Panc1 (cell line): ENCODE measurements around the gene ABTB2. TPM values are rescaled to one million over a fixed set of nuclear protein-coding genes. Genes with fewer than 3 reads are reported as not detected.

Source experiments
- ATAC-seq: fragments of 200-7000 bp; cut with Tn5 transposase; 2 replicates; pipeline ENCODE4 v1.9.1; 2020; ENCODE audit warnings: mild to moderate bottlenecking, moderate library complexity
- BruUV-seq: library from RNA; stranded (reverse); fragments of 400-500 nt; replicated peaks from 2 replicates; lab custom pipeline; 2021; lab: Mats Ljungman, UMichigan
- CTCF ChIA-PET: fragments of 300-600 bp; sonication (Branson Sonifier 250); formaldehyde crosslinking; loops from one replicate; lab custom pipeline; 2022; ENCODE audit warnings: antibody characterized with exemption; lab: Charles Lee
- POLR2A ChIA-PET: fragments of 300-600 bp; sonication (Branson Sonifier 250); formaldehyde crosslinking; loops from one replicate; lab custom pipeline; 2022; ENCODE audit warnings: antibody characterized with exemption; lab: Charles Lee
- DNase-seq: peaks from one replicate; pipeline ENCODE4 v3.0.0-alpha.2; 2010; ENCODE audit warnings: low read depth, low spot score
- H3K27ac ChIP-seq: 2 replicates; pipeline ENCODE4 v1.5.1; 2011; ENCODE audit warnings: mild to moderate bottlenecking, low read length, inconsistent platforms
- H3K27me3 ChIP-seq: fragments of 200-500 bp; sonication (Bioruptor generic); 2 replicates; pipeline ENCODE4 v1.6.0; 2014; ENCODE audit warnings: low read length, inconsistent platforms; ENCODE audit not compliant: control insufficient read depth, insufficient read depth
- H3K36me3 ChIP-seq: fragments of 200-500 bp; sonication (Bioruptor generic); 2 replicates; pipeline ENCODE4 v1.5.1; 2014; ENCODE audit warnings: inconsistent platforms, mild to moderate bottlenecking, low read length, moderate library complexity; ENCODE audit not compliant: control insufficient read depth, insufficient read depth
- H3K4me1 ChIP-seq: 2 replicates; pipeline ENCODE4 v1.5.1; 2011; ENCODE audit warnings: inconsistent platforms, mild to moderate bottlenecking, low read length, moderate library complexity; ENCODE audit not compliant: control insufficient read depth, insufficient read depth
- H3K4me3 ChIP-seq, 2 experiments: 2 replicates each; pipeline ENCODE4 v1.5.1; 2011 to 2012; ENCODE audit warnings: low read depth in 2 of 2, low read length in 2 of 2, mild to moderate bottlenecking in 2 of 2, inconsistent platforms in 1 of 2, moderate library complexity in 1 of 2
- H3K9me3 ChIP-seq: fragments of 200-500 bp; sonication (Bioruptor generic); 2 replicates; pipeline ENCODE4 v1.5.1; 2014; ENCODE audit warnings: low read depth, mild to moderate bottlenecking, inconsistent platforms, low read length, moderate library complexity; ENCODE audit not compliant: control insufficient read depth, insufficient read depth
- CTCF ChIP-seq: fragments of 450-650 bp; IDR thresholded peaks from 2 replicates; pipeline ENCODE4 v1.5.1; 2017; ENCODE audit warnings: mild to moderate bottlenecking
- POLR2AphosphoS5 ChIP-seq: IDR thresholded peaks from 2 replicates; pipeline ENCODE4 v1.6.1; 2012; ENCODE audit warnings: mild to moderate bottlenecking, low read depth, low read length, moderate library complexity
- REST ChIP-seq, 2 experiments: IDR thresholded peaks; 2 replicates each; pipeline ENCODE4 v1.6.1; 2011 to 2012; ENCODE audit warnings: low read depth in 2 of 2, control low read depth in 1 of 2, low read length in 1 of 2, mild to moderate bottlenecking in 1 of 2, moderate library complexity in 1 of 2; ENCODE audit not compliant: insufficient read depth in 1 of 2
- SIN3A ChIP-seq: IDR thresholded peaks from 2 replicates; pipeline ENCODE4 v1.6.1; 2012; ENCODE audit warnings: low read depth, mild to moderate bottlenecking, low read length, moderate library complexity, borderline replicate concordance; ENCODE audit not compliant: insufficient read depth
- TCF7L2 ChIP-seq: IDR thresholded peaks from 2 replicates; pipeline ENCODE4 v1.6.1; 2011; ENCODE audit warnings: mild to moderate bottlenecking, low read depth, low read length, inconsistent platforms
- in situ Hi-C: cut with HindIII; loops from 2 replicates; pipeline ENCODE4 v1.10.0; 2016; ENCODE audit warnings: low sequenced_read_pairs, low pct_unique_long_range_greater_than_20kb
- intact Hi-C: fragments of 100-400 bp; cut with micrococcal nuclease; formaldehyde crosslinking; loops from one replicate; pipeline ENCODE4 v1.10.0; 2022; ENCODE audit not compliant: unreplicated experiment
- total RNA-seq: library from RNA; stranded (reverse); gene quantifications from one replicate; pipeline ENCODE4 v1.2.1, GENCODE V29; 2021; ENCODE audit not compliant: unreplicated experiment

The ABTB2 gene
- total RNA-seq, 1 experiment from 2014 or later, result 22.7 TPM

DNA sequence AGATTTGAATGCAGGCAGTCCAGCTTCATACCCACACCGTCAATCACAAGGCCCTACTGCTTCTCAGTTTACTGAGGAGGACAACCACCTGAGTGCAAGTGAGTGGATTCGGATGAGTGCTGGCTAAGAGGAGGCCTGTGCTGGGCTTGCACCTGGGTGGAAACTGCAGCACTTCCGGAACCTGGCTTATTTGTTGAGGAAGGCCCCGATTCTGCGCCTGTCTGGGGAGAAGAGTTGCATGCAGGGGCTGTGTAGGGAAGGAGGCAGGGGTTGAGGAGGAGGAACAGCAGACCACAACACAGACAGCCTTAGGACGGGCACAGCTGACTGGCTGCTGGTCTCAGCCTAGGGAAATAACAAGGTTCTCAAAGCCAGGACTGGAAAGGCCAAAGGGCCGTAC lies 20.8 kb downstream of the ABTB2 start:
- Histone ChIP-seq H3K4me1 (peaks cover 50% of the 10 kb centered on the region), H3K27ac (no peak overlapping the region), H3K27me3 (no peaks in the 10 kb centered on the region), H3K36me3 (no peaks in the 10 kb centered on the region), H3K4me3 (no peak overlapping the region), H3K9me3 (no peaks in the 10 kb centered on the region)
- in situ Hi-C loops, result no loop called here
- TF ChIP-seq POLR2AphosphoS5 (no peak), REST (IDR thresholded peaks at IDR 0.05; ENCODE audit: insufficient read depth in 1 of 2, low read depth in 2 of 2, low read length in 1 of 2) (no peak), CTCF (no peak), SIN3A (no peak), TCF7L2 (no peak)
- ATAC-seq (no peak), DNase-seq (no peak)
- ChIA-PET POLR2A (no interaction called here), CTCF (no interaction called here)
- intact Hi-C loops, result no loop called here
- BruUV-seq, result no TSS peak

DNA sequence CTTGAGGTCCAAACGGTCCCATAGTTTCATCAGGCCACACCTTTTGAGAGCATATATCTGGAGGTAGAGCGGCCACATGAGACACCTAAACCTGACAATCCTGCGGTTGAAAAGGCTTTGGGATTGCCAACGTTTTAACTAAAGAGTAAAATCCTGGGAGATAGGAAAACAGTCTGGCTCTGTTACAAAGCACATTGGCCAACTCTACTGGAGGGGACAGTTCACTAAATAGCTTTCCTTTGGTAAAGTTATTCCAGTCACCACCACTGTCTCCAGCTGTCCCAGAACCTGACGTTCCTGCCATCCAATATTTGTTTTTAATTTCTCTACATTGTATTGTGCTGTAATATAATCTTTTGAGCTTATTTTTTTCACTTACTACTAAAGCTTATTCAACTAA lies 22.0 kb downstream of the ABTB2 start:
- intact Hi-C loops, result no loop called here
- ATAC-seq, result no peak
- Histone ChIP-seq H3K27ac (no peak overlapping the region), H3K27me3 (no peaks in the 10 kb centered on the region), H3K4me1 (peaks cover 53% of the 10 kb centered on the region), H3K4me3 (no peak overlapping the region), H3K36me3 (no peaks in the 10 kb centered on the region), H3K9me3 (no peaks in the 10 kb centered on the region)
- no peak for DNase-seq
- TF ChIP-seq TCF7L2 (no peak), SIN3A (no peak), POLR2AphosphoS5 (no peak), REST (IDR thresholded peaks at IDR 0.05; ENCODE audit: insufficient read depth in 1 of 2, low read depth in 2 of 2, low read length in 1 of 2) (no peak), CTCF (no peak)
- in situ Hi-C loops, result no loop called here
- ChIA-PET POLR2A (no interaction called here), CTCF (interaction anchor here (0.6 kb wide), 1 partner anchor 132 kb away, joined by 3 read pairs; no protein-coding TSS in a partner anchor)
- BruUV-seq, result no TSS peak
